Measurements from ENCODE around the gene ARID5B. TPM values are rescaled to one million over a fixed set of nuclear protein-coding genes. Genes with fewer than 3 reads are reported as not detected.

The ARID5B gene
- total RNA-seq, 2 experiments from 2014 or later, result 26.7 to 28.3 TPM

GRCh38 chr10:62112300-62112699 lies 210.8 kb downstream of the ARID5B start:
- CTCF ChIA-PET, result interaction anchor here (1.4 kb wide), 1 partner anchor 133 kb away, joined by 3 read pairs; no protein-coding TSS in a partner anchor
- intact Hi-C loops (cut with micrococcal nuclease), result no loop called here
- H3K36me3 Mint-ChIP-seq (ENCODE audit: low read depth), result no peaks in the 10 kb centered on the region
- H3K4me3 Mint-ChIP-seq, result no peak overlapping the region
- H3K4me1 Mint-ChIP-seq (ENCODE audit: low read depth), result peaks cover 29% of the 10 kb centered on the region
- H3K9me3 Mint-ChIP-seq, result peaks cover 1% of the 10 kb centered on the region
- POLR2A ChIA-PET, result no interaction called here
- no peak overlapping the region for H3K27ac Mint-ChIP-seq
- H3K27me3 Mint-ChIP-seq, result no peaks in the 10 kb centered on the region
- DNase-seq (no peak), ATAC-seq (no peak)
- TF ChIP-seq CTCF (IDR thresholded peaks at IDR 0.05), result no peak

GRCh38 chr10:62112963-62113362 lies 211.5 kb downstream of the ARID5B start:
- Mint-ChIP-seq H3K9me3 (peaks cover 1% of the 10 kb centered on the region), H3K36me3 (ENCODE audit: low read depth) (no peaks in the 10 kb centered on the region), H3K4me3 (no peak overlapping the region), H3K4me1 (ENCODE audit: low read depth) (peaks cover 27% of the 10 kb centered on the region), H3K27me3 (no peaks in the 10 kb centered on the region), H3K27ac (no peak overlapping the region)
- ChIA-PET CTCF (interaction anchor here (1.4 kb wide), 1 partner anchor 132 kb away, joined by 3 read pairs; no protein-coding TSS in a partner anchor), POLR2A (no interaction called here)
- ATAC-seq, result no peak
- DNase-seq, result no peak
- intact Hi-C loops (cut with micrococcal nuclease), result no loop called here
- no peak for TF ChIP-seq CTCF (IDR thresholded peaks at IDR 0.05)

GRCh38 chr10:62113680-62114079 lies 212.2 kb downstream of the ARID5B start:
- CTCF ChIA-PET, result no interaction called here
- POLR2A ChIA-PET, result no interaction called here
- ATAC-seq, result peak; percentile 37
- no peak for TF ChIP-seq CTCF (IDR thresholded peaks at IDR 0.05)
- Mint-ChIP-seq H3K9me3 (peaks cover 1% of the 10 kb centered on the region), H3K4me1 (ENCODE audit: low read depth) (peaks cover 23% of the 10 kb centered on the region), H3K27ac (no peak overlapping the region), H3K36me3 (ENCODE audit: low read depth) (no peaks in the 10 kb centered on the region), H3K4me3 (no peak overlapping the region), H3K27me3 (no peaks in the 10 kb centered on the region)
- intact Hi-C loops (cut with micrococcal nuclease), result no loop called here
- DNase-seq, result no peak

GRCh38 chr10:62115321-62115720 lies 213.8 kb downstream of the ARID5B start:
- intact Hi-C loops (cut with micrococcal nuclease), result no loop called here
- Mint-ChIP-seq H3K27ac (no peak overlapping the region), H3K4me1 (ENCODE audit: low read depth) (peaks cover 13% of the 10 kb centered on the region), H3K9me3 (peaks cover 3% of the 10 kb centered on the region), H3K4me3 (no peak overlapping the region), H3K27me3 (no peaks in the 10 kb centered on the region), H3K36me3 (ENCODE audit: low read depth) (peaks cover 4% of the 10 kb centered on the region)
- TF ChIP-seq CTCF (IDR thresholded peaks at IDR 0.05), result no peak
- ChIA-PET POLR2A (no interaction called here), CTCF (interaction anchor here (1.2 kb wide), 1 partner anchor 30 kb away, joined by 3 read pairs; no protein-coding TSS in a partner anchor)
- no peak for ATAC-seq
- DNase-seq, result no peak

- Mint-ChIP-seq H3K4me1 (ENCODE audit: low read depth) (peaks cover 12% of the 10 kb centered on the region), H3K27me3 (no peaks in the 10 kb centered on the region), H3K4me3 (no peak overlapping the region), H3K9me3 (peaks cover 3% of the 10 kb centered on the region), H3K36me3 (ENCODE audit: low read depth) (peaks cover 4% of the 10 kb centered on the region), H3K27ac (peak overlapping the region; percentile 5)
- intact Hi-C loops (cut with micrococcal nuclease), result no loop called here
- no peak for DNase-seq
- ChIA-PET CTCF (interaction anchor here (1.2 kb wide), 1 partner anchor 29 kb away, joined by 3 read pairs; no protein-coding TSS in a partner anchor), POLR2A (no interaction called here)
- ATAC-seq, result no peak
- TF ChIP-seq CTCF (IDR thresholded peaks at IDR 0.05), result no peak
Observed at GRCh38 chr10:62115842-62116241, 214.3 kb downstream of the ARID5B start.
